AG10803 (cell line): ENCODE data around the gene BACH2.
"Not testable (repeated sequence)": the region's sequence is repeated elsewhere in the genome, so short reads cannot be mapped to it uniquely, and the experiment has no call there.

Source experiments
- DNase-seq: peaks from one replicate; pipeline ENCODE4 v3.0.0; 2010; ENCODE audit warnings: low read depth
- H3K4me3 ChIP-seq: 2 replicates; pipeline ENCODE4 v1.5.1; 2011; ENCODE audit warnings: mild to moderate bottlenecking, low read length, control low read depth
- TF ChIP-seq, protein P1 (sequence below): conservative IDR thresholded peaks from 2 replicates; pipeline ENCODE4 v1.5.1; 2011; ENCODE audit warnings: mild to moderate bottlenecking, low read length, control low read depth, inconsistent platforms

BACH2 gene

GRCh38 chr6:90214461-90214860 is 82.2 kb downstream of the BACH2 start:
- no peak for DNase-seq
- TF ChIP-seq, protein P1, sequence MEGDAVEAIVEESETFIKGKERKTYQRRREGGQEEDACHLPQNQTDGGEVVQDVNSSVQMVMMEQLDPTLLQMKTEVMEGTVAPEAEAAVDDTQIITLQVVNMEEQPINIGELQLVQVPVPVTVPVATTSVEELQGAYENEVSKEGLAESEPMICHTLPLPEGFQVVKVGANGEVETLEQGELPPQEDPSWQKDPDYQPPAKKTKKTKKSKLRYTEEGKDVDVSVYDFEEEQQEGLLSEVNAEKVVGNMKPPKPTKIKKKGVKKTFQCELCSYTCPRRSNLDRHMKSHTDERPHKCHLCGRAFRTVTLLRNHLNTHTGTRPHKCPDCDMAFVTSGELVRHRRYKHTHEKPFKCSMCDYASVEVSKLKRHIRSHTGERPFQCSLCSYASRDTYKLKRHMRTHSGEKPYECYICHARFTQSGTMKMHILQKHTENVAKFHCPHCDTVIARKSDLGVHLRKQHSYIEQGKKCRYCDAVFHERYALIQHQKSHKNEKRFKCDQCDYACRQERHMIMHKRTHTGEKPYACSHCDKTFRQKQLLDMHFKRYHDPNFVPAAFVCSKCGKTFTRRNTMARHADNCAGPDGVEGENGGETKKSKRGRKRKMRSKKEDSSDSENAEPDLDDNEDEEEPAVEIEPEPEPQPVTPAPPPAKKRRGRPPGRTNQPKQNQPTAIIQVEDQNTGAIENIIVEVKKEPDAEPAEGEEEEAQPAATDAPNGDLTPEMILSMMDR, result no peak

GRCh38 chr6:90212274-90212673 is 84.4 kb downstream of the BACH2 start:
- H3K4me3 ChIP-seq, result no peak overlapping the region
- DNase-seq, result no peak
- TF ChIP-seq, protein P1, result no peak

More at GRCh38 chr6:90214461-90214860, 82.2 kb downstream of the BACH2 start:
- no peak overlapping the region for H3K4me3 ChIP-seq

GRCh38 chr6:90209527-90209926 is 87.1 kb downstream of the BACH2 start:
- DNase-seq, result no peak
- no peak overlapping the region for H3K4me3 ChIP-seq
- TF ChIP-seq, protein P1, result no peak

DNA sequence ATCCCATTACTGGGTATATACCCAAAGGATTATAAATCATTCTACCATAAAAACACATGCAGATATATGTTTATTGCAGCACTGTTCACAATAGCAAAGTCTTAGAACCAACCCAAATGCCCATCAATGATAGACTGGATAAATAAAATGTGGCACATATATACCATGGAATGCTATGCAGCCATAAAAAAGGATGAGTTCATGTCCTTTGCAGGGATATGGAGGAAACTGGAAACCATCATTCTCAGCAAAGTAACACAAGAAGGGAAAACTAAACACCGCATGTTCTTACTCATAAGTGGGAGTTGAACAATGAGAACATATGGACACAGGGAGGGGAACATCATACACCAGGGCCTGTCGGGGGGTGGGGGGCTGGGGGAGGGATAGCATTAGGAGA is 88.0 kb downstream of the BACH2 start:
- H3K4me3 ChIP-seq, DNase-seq: not testable (repeated sequence)

DNA sequence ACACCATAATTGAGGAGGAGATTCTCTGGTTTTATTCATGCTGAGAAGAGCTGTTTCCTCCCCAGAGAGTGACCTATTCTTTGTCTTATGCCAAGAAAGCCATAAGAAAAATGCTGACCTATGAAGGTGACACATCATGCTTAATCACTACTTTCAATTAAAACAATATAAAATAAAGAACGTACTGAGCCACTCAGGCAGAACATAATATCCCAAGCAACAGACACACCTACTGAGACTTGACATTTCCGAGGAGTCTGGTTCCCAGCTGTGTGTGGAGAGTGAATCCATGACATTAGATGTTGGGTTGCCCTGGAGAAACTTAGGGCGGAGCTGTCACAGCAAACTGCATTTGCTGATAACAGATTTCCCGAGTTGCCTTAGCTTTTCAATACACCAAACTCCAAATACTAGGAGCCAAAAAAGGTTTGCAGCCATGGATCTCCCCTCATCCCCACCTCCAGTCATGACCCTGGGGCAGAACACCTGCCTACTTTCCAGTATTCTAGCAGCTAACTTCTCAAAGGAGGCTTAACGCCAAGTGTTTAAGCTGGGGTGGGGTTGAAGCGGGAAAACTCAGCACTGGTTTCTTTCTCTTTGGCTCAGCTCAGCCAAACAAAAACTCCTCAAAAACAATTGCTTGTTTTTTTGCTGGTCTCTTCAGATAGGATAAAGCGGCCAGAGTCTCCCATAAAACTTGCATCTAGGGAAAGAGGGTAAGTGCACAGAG is 92.2 kb downstream of the BACH2 start:
- H3K4me3 ChIP-seq, result no peak overlapping the region
- DNase-seq, result no peak
- TF ChIP-seq, protein P1, result no peak

DNA sequence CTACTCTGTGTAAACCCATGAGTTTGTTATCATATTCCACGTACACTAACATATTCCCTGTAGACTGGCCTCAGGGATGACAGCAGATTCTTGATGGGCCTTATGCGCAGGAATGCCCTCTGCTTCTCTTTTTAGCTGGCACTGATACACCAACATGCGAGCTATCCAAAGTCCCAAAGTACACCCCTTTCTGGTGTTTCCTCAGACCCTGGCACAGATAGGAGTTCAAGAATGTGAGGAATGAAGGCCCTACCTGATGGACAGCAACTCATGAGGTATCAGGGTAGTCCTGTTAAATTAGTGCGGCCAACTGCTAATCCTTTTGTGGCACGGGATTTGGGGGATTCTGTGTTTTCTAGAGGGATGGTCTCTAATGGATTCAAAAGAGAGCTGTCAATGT is 93.0 kb downstream of the BACH2 start:
- H3K4me3 ChIP-seq, result no peak overlapping the region
- DNase-seq, result no peak
- TF ChIP-seq, protein P1, result no peak

- DNase-seq, result no peak
- TF ChIP-seq, protein P1, result no peak
- no peak overlapping the region for H3K4me3 ChIP-seq
Observed at GRCh38 chr6:90202156-90202555, 94.5 kb downstream of the BACH2 start.
